GM12872 (cell line): Measurements from ENCODE around the gene CGN.

ENCODE experiments used
- TF ChIP-seq, protein P1 (sequence below): IDR thresholded peaks from 3 replicates; pipeline ENCODE4 v1.5.1; 2011; ENCODE audit warnings: low read depth, mild to moderate bottlenecking, low read length, moderate library complexity; ENCODE audit not compliant: insufficient read depth

Gene CGN

DNA sequence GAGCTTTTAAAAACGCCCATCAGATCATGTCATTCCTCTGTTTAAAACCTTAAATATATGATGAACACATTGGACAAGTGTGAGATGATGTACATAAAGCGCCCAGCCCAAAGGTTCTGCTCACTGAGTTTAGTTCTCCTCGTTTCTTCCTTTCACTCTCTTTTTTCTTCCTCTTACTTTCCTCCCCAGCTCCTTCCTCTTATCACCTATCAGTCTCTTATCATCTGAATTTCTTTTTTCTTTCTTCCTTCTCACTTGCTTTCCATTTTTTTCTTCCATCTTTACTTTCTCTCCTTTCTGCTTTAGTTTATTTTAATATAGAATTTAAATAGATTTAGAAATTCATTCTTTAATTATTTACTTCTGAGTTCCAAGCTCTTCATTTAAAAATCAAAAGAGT lies 34.1 kb upstream of the CGN start:
- TF ChIP-seq, protein P1, sequence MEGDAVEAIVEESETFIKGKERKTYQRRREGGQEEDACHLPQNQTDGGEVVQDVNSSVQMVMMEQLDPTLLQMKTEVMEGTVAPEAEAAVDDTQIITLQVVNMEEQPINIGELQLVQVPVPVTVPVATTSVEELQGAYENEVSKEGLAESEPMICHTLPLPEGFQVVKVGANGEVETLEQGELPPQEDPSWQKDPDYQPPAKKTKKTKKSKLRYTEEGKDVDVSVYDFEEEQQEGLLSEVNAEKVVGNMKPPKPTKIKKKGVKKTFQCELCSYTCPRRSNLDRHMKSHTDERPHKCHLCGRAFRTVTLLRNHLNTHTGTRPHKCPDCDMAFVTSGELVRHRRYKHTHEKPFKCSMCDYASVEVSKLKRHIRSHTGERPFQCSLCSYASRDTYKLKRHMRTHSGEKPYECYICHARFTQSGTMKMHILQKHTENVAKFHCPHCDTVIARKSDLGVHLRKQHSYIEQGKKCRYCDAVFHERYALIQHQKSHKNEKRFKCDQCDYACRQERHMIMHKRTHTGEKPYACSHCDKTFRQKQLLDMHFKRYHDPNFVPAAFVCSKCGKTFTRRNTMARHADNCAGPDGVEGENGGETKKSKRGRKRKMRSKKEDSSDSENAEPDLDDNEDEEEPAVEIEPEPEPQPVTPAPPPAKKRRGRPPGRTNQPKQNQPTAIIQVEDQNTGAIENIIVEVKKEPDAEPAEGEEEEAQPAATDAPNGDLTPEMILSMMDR = no peak

DNA sequence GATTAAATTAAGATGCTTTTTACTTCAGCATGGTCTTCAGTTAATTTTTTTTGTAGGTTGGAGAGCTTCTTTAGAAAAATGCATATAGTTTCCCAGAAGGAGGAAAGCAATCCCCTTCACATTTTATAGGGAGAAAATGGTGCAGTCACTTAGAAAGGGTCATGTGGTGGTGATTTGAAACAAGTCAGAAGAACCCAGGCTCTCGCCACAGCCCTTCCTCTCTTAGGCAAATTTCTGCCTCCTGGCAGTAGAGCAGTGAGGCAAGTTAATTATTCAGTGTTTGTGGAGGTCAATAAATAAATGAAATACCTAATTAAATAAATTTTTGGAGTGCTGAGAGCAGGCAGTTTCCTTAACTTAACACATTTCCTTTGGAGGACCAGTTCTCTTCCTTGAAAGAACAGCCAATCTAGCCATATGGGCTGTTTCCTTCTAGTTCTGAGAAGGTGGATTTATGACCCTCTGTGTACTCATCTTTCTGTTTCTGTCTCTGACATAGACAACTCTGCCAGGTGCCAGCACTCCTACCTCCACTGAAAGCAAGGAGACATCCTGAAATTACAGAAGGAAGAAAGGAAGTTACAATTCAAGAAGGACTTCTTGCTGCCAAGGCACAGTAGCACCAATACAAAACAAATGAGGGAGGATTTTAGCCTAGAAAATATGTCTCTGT lies 32.9 kb upstream of the CGN start:
- TF ChIP-seq, protein P1 = no peak

DNA sequence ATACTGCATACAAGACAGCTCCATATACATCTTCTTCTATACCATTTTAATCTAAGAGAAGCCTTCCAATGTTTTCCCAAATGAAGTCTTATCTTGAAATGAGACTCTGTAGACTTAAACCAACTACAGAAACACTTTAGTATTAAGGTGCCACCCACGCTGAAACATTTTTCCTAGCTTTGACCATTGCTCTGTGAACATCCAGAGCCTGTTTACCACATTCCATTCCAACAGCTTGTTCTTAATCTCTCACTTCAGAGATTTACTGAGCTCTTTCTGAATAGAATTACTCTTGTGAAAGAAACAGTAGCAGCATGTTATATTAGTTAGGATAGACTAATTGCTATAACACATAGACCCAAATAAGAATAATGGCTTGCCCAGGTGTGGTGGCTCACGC lies 32.3 kb upstream of the CGN start:
- TF ChIP-seq, protein P1 = no peak

DNA sequence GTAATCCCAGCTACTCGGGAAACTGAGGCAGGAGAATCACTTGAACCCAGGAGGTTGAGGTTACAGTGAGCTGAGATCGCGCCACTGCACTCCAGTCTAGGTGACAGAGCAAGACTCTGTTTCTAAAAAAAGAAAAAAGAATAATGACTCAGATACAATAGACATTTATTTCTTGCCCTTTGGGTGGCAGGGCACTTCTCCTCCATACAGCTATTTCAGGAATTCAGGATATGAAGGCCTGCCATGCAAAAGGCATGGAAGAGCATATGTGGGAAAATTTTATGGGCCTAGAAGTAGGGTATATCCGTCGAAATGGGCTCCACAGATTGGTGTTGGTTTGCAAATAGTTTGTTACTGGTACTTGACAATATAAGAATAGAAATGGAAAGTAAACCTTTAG lies 31.7 kb upstream of the CGN start:
- TF ChIP-seq, protein P1 = no peak

DNA sequence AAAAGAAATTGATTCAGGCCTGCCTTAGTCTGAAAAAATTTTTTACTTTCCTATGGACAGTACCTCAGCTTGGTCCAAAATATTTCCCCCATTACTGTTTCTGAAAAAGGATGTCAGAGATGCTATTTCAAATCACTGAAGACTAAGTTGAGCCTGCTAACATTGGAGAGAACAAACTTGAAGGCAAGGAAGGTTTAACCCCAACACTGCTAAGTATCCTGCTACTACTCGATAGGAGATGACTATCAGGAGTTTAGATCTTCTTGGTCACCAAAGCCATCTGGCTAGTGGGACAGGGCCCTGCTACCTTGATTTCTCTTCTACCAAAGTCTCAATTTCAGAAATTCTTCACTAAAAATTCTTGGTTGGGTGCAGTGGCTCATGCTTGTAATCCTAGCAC lies 29.2 kb upstream of the CGN start:
- TF ChIP-seq, protein P1 = no peak

DNA sequence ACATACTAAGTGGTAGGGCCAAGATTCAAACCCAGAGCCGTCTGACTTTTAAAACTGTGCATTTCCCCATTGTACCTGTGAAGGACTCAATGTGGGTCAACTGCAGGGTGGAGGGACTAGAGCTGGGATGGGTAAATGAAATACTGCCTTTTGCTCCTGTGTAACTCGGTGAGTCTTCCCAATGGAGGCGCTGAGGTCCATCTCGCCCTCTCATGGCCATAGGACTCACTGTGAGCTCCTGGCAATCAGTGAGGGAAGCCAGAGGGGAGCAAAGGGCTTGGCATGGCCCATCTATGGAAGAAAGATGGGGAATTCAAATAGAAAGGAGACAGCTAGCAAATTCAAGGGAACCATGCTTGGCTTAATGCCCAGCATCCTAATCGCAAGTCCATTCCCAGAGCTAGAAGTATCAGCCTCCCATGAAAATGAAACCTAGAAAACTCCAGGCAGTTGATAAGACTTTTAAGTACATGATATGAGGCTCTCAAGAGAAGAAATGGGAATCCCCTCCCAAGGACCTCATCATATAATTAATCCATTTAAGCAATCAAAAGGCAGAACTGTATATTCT lies 25.4 kb upstream of the CGN start:
- TF ChIP-seq, protein P1 = no peak

DNA sequence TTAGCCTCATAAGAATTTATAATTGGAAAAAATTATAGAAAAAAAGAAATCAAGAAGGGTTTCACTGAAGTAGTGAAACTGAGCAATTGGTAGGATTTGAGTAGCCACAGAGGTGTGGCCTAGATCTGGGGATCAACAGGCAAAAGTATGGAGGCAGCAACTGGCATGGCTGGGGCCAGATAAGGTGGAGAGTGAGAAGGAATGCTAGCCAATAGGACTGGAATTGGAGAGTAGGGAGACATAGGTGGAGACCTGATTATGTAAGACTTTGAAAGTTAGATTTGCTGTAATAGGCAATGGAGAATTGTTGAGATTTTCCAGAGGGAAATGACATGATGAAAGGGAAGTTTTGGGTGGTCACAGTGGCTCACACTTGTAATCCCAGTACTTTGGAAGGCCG lies 24.6 kb upstream of the CGN start:
- TF ChIP-seq, protein P1 = no peak
